ENCODE data around the gene ANKRD10.

DNA sequence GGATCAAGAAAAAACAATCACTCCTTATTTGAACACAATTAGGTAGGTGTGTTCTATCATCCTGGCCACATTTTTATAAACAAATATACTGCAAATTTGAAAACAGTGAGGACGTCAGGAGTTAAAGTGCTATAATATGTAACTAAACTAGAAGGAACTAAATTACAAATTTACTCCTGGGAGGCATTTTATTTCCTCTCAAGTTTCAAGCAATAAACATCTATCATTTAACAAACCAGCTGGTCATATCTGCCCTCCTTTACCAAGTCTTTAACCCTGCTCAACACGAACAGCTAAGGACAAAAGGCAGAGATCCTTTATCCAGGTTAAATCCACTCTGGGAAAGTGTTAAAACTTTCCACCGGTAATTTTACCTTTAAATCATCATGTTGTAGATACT, 26.5 kb downstream of the ANKRD10 start:
- TF ChIP-seq YY1 (IDR thresholded peaks at IDR 0.05; ENCODE audit: low read depth) (no peak), EP300 (IDR thresholded peaks at IDR 0.05; ENCODE audit: borderline replicate concordance) (no peak), TEAD4 (IDR thresholded peaks at IDR 0.05) (no peak), NFIC (IDR thresholded peaks at IDR 0.05) (no peak), TCF12 (IDR thresholded peaks at IDR 0.05; ENCODE audit: low read depth) (no peak), TAF1 (IDR thresholded peaks at IDR 0.05; ENCODE audit: low read depth) (no peak), CEBPB (IDR thresholded peaks at IDR 0.05) (no peak), FOXM1 (IDR thresholded peaks at IDR 0.05; ENCODE audit: borderline replicate concordance, low read depth) (no peak), CREB1 (IDR thresholded peaks at IDR 0.05; ENCODE audit: low read depth) (no peak), RAD21 (IDR thresholded peaks at IDR 0.05; ENCODE audit: low read depth) (no peak)
